Ammon's horn (tissue), 1 donor: ENCODE measurements around the gene SATB2.

Source experiments
- DNase-seq: peaks from one replicate; pipeline ENCODE4 v3.0.0-alpha.2; 2016; ENCODE audit warnings: low spot score

The SATB2 gene

DNA sequence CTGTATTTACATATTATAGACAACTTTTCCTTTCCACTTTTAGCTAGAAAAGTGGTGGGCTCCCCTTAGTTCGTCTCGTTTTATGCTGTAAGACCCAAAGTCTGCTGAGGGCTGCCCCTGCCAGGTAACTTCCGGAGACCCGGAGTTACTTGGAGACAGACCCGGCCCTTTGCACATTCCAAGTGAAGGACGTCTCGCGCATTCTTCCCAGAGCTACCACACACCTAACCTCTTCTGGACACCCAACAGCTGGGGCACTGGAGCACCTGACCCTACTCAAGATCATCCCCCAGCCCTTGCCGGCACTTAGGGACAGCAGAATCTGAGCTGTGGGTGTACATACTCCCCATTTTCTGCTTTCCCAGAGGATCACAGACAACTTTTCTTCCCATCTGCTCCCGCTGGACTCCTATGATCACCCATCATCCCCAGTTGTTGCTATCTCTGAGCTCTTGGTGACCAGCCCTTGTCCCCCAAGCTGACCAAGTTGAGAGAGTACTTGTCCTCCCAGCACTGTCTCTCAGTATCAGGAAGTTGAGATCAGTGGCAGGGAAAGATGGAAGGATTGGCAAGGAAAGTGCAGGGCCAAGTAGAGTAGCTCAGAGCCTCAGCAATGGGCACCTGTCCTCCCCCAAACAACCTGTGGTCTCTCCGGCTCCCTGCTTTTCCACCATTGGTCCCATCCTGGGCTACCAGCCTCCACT is 8.4 kb upstream of the SATB2 start:
- no peak for DNase-seq

DNA sequence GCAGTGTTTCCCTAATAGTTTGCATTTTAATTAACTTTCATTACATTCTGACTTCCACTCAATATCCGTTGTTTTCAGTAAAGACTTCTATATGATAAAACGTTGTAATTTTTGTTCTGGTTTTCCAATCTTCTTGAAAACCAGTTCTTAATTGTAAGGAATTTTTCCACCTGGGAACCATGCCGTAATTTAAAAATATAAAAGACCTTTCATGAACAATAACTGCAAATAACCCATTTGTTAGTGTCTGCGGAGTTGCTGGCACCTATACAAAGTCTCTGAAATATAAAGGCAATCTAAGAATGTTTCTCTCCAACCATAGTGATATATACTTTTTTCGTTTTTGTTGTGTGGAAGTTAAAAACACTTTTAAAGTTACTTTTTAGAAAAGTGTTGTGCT is 7.7 kb upstream of the SATB2 start:
- DNase-seq, result no peak

DNA sequence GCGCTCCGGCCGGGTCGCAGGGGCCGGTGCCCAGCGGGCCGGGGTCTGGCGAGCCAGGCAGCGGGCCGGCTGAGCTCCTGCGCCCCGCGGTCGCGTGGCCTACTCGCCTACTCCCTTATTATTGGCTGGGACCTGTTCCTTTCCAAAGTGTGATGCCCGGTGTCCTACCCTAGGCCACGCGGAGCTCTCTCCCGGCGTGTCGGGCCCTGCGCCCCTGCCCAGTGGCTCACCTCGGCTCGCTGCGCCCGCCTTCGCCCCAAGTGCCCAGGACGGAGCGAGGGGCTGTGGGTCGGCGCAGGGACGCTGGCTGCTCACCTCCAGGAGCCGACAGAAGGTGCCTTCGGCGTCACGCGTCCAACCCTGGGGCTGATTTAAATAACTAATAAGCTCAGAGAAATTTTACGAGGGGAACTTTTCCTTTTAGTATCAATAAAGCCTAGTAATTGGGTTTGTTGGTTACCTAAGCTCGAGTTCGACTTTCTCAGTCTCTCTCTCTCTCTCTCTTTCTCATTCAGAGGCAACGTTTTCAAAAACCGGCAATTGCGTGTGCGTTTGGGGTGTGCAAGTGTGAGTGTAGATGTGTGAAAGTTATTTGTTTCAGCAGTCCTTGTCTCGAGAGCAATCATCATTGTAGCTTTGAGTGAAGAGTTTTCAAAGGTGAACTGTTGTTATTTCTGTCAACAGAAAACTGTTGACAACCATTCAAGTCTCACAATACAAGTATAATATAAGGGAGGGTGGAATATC is 7.0 kb upstream of the SATB2 start:
- no peak for DNase-seq

DNA sequence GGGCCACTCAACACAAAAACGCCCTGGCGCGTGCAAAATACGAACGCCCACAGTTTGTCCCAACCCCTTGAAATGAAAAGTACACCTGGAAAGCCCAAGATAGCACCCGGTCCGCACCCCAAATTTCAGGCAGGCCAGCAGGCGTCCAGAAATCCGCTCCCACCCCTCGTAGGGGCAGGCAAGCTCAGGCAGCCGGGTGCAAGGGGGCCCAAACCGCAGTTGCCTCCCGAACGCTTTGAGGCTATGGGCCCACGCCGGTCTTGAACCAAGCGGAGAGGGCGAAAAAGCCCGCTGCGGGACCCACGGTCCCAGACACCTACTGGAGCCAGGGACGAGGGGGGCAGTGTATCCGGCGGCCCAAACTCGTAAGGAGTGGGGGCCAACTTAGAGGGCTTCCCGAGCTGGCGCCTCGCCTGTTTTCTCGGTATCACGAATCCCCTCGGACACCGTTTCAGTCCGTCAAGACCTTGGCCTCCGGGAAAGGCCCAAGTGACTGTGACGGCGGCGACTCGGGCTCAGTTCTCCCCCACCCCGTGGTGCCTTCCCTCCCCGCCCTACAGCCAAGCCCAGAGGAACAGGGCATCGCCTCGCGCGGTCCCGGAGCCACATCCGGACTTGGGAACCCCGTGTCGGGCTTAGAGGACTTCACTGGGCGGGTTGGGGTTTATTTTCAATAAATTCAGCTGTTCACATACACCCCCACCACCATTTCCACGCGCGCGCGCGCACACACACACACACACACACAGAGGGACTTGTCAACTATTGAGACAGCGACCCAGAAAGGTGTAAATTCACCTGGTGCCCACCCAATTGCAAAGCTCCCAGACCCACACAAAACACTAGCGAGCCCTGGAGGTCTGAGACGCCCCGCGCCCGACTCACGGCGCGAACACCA is 6.2 kb upstream of the SATB2 start:
- DNase-seq, result no peak

DNA sequence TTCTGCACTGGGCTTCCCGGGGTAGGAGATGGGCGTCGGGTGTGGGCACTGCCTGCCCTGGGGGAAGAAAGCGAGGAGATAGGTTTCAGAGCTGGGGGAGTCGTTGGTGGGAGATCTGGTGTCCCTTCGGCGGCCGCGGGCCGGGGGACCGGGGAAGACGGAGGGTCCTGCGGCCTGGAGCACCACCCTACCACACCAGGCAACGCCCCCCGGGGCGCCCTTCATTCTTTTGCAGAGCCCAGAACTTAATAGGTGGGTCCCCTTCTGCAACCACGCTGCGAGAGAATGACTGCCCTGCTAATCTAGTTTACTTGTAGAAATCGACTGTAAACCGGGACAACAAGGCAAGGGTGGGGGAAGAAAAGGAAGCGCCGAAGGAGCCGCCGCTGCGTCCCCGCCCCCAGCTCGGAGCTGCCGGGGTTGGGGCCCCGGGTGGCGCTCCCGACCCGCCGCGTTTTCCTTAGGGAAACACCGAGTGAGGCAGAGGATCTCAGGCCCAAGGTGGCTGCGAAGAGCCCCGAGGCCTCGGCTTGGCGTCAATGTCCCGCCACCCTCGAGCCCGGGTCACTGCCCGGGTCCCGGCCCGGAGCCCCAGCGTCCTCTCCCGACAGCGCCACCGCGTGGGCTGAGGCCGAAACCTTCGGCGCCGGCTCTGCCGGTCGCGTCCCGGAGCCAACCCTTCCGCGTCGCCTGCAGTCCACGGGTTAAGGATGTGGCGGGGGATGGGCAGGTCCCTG is 5.4 kb upstream of the SATB2 start:
- DNase-seq, result peak; percentile 65

DNA sequence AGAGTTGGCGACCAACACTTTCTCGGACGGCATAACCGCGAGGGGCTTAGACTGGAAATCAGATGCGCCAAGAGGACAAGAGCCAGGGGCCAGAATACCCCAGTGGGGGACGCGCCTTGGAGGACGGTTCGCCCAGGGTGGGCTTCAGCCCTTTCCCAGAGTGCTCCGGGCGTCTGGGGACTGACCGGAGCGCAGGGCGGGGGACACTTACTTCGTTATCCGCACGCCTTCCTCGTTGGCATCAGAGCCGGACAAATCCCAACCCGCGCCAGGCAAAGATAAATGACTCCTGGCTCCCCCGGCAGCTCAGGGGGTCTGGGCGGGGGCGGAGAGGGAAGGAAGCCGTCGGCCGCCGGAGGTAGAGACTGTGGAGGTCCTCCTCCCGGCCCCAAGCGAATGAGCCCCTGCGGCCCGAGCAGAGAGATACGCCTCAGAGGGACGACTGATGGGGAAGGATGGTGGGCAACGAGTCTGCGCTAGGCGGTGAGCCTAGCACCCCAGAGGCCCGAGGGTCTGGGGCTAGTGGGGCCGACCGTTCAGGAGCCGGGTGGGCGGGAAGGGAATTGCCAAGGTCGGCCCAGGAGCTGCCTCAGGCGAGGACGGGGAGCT is 4.7 kb upstream of the SATB2 start:
- no peak for DNase-seq

DNA sequence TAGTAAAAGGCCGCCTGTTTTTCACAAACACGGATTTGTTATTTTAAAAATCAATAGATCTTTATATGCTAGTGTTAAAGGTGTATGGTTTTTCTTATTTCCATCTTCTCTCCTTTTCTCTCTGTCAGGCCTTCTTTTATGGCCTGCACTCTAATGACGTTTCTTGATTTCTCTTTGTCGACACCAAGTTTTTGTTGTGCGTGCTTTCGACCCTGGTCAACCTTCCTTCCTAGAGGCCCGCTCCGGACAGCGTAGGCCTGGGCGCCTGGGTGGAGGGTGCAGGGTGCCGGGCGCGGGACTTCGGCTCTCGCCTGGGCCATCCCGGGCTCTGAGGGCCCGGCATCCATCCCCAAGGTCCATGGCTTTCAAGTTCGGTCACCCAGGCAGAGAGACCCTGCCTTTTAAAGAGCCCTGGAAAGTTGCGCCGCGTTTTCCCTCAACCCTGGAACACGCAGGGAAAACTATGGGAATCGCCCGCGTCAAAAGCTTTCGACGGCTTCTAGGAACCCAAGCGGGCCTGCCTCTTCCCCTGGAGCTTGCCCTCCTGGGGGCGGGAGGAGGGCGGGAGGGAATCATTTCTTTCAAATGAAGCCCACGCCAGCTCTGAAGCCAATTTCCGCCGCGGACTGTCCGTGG is 4.1 kb upstream of the SATB2 start:
- DNase-seq, result no peak

DNA sequence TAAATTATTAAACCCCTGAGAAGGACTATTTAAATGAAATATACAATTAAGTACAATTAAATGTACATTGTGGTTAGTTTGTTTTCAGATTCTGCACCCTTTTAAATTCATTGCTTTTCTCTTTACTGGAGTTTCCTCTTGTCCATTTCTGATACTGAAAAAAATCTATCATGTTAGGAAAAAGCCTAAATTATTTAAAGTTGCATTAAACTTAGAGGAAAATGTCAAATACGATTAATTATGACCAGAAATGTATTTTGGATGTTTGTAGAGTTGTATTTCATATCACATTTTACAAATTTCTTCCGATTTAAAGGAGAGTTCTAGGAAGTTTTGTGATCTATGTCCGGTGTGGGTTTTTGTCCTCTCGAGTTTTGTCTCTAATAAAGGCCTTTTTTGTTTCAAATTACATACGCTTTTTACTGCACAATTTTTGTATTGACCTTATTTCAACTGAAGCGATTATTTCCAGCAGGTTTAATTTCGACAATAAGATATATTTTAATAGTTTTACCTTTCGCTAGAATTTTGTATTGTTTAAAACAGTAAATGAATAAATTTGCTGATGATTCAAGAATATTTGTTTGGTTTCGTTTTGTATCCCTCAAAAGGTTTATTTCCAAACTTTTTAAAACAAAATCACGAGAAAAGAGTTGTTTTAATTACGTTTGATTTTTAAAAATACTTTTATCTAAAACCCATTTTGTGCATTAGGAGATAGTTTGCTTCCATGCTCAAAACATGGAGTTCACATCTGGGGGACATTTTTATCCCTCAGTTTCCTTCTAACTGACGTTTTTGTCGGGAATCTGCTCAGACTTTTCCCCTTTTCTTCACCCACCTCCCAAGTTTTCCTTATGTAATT is 3.3 kb upstream of the SATB2 start:
- DNase-seq, result no peak

DNA sequence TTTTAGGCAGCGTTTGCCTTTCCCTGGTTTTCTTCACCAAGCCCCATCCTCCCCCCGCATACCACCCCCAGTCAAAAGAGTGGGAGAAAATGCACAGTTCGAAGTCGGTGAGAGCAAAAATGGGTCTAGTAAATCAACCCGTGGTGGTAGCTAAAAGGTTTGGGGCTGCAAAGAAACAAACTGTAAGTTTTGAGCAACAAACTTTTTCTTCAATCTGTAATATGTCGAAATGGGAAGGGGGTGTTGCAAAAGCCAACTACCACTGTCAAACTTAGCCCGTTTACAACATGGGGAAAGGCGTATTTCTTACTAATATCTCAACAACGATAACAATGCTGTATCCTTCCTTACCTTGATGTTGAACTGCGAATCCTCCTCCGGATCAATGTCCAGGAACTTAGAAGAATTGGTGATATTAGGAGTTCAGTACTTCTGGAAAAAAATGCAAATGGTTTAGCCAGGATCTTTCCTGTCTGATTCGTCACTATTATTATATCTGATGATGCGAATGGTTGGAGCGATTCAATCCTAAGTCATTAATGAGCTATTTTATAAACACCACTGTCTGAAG is 2.4 kb upstream of the SATB2 start:
- no peak for DNase-seq

DNA sequence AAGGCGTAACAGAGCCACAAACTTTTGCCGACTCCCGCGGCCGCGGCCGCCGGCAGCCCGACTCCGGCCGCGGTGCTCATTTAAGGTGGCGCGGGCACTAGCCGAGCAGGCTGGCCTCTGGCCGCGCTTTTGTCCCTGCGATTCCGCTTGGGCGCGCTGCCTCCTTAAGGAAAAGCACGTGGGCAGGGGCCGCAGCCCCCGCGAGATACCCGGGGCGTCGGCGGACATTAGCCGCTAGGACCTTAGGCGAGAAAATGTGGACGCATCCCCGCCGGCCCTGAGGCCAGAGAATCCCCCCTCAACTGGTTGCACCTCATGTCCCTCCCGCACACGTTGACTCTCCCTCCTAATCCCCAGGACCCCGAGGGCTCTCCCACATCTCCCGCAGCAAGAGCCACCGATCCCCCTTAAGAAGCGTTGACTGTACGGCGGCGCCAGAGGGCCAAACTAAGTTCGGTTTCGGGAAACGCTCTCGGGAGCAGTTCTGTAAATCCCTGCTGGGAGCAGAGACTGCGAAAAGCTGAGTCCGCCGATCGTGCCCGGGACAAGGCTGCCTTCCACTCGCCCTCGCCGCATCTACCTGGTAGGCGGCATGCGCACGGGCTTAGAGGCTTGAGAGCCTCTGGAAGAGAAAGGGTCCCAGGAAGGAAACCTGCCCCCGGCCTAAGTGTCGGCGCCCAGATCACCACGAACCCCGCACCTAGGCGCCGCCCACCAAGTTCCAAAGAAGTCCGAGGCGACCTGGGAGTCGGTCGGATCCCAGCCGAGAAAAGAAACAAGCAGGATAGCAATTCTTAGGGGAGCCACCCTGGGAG is 1.8 kb upstream of the SATB2 start:
- peak; percentile 94 for DNase-seq

DNA sequence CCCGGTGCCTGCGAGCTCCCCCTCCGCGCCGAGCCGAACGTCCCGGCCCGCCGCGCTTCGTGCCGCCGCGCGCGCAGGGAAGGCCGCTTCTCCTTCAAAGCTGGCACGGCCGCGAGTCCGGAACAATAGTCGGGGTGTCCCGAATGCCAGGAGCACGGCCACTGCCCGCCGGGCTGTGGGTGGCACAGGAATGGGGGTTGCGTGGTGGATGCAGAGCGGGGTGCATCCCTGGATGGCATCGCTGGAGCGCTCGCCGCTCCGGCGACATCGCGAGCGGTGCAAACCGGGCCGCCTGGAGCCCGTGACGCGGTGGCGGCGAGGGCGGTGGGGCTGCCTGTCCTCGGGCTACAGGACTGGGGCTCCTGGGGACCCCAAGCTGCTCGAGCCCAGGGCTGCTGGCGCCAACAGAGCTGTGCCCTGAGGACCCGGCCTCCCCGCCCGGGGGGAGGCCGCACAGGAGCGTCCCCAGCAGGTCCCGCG is 1.1 kb upstream of the SATB2 start:
- DNase-seq, result no peak

DNA sequence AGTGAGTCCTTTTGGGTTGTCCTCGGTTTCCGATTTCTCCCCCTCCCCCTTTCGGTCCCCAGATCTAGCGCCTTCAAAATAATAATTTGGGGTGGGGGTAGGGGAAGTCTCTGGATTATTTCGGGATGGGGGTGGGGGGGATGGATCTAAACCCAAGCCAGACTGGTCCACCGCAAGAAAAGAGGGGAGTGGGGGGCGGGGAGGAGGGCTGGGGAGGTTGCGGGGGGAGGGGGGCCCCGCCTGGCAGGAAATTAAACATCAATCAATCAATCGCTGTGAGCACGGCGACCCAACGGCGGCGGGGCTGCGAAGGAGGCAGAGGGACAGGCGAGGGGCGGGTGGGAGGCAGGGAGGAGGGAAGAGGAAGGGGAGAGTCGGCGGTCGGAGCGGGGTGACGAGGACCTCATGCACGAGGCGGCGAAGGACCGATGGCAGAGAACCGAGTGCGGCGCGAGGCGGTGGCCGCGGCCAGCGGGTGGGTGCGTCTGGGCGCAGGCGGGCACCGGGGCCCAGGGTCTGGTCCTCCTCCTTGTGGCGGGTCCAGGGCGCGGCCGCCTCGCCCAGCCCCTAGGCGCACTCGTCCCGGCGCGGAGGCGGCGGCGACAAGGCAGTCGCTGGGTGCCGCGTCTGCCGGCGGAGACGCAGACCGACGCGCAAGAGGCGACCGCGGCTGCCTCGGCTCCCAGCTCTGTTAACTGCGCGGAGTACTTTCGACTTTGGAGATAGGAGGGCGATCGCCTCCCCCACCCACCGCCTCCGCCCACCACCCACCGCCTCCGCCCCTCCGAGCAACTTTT is 468 bp upstream of the SATB2 start:
- DNase-seq, result peak; percentile 39

DNA sequence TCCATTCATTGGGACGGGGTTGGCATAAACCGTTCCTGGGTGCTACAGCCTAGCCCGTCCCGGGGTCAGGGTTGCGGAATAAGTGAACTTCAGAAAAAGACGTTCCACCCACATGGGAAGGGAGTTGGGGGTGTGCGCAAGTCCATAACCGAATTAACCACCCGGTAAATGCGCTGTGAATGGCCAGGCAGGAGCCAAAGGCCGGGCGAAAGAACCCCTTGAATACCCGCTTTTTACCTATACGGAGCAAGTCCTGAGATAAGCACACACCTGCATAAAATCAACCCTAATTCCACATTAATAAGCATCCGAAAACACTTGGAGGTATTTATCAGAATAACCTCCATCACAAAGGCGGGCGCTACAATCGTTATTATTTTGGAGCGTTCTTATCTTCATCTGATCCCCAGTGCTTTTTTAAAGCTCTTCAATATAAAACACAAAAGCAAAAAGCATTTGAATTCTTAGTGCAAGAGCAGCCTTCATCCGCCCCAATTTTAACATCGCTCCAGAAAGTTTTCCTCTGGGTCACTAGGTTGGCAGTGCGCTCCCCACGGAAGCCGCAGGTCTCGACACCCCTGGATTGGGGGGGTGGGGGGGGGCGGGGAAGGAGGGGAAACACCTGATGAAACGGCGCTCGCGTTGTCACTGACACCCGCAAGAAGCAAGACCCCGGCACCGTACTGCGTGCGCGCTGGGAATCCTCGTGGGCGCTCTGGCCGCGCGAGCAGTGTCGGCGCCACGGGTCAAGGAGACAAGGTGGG is 1.2 kb downstream of the SATB2 start:
- DNase-seq, result no peak

DNA sequence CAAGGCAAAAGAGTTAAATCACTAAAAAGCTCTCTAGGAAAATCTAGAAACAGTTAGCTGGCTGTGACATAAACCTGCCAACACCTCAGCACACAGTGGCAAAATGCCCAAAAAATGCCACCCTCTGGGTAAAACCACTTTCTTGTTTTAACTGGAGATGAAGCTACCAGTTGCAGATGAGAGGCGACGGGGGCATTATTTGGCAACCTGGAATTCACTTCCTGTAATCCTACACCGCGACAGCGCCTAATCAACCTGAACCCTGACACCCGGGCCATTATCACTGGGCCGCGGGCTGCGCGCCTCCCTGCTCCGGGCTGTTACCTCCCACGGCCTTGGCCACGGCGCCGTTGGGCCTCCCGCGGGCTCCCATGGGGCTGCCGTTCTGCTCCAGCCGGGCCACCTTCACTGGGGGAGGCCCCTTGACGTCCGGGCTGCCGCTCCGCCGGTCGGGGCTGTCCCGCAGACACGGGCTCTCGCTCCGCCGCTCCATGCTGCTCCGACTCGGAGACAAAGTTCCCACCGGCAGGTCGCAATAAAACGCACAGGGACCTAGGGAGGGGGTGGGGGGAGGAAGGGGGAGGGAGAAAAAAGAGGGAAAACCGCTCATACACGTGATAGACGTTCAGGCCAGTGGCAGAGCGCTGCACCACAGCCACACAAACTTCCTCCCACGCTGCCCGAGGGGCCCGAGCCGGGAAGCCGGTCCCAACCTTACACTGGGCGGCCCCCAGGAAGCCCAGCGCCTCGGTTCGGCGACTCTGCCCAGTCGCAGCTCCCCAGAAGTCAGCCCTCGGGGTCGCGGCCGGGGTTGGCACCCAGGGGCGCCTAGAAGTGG is 2.0 kb downstream of the SATB2 start:
- no peak for DNase-seq

DNA sequence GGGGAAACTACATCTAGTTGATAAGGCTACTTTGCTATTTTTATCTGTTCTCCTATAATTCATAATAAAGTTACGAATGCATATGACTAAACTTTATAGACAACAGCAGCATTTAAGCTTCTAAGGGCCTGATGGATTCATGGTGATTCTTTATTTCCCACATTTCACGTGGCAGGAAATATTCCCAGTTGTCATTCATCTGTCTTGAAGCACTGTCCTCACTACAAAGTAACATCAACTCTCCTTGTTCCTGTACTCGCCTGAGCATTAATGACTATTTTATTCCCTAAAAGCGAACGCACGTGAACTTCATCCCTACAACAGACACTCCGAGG is 2.6 kb downstream of the SATB2 start:
- DNase-seq, result no peak

DNA sequence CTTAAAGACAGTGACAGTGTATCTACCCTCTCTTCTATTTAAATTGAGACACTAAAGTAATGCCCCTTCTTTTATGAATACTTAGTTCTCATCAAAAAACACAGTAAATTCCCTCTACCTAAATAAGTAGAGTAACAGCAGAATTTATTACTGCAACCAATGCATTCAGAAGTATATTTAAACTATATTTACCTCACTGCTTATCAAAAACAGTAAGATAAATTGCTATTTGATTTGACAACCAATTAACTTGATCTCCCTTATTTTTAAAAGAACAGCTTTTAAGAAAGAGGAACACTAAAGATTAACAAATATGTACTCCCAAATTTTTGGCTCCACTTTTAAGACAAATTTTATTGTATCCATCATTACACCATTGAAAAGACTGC is 4.8 kb downstream of the SATB2 start:
- no peak for DNase-seq
